Sigmoid colon (tissue), 7 donors: ENCODE data around the gene C1QTNF1. TPM values are rescaled to one million over a fixed set of nuclear protein-coding genes. Genes with fewer than 3 reads are reported as not detected.

ENCODE experiments used
- DNase-seq: peaks from one replicate; pipeline ENCODE4 v3.0.0-alpha.2; 2019
- H3K27ac ChIP-seq, 4 donors: fragments of 200-600 bp; sonication (generic); one replicate each; pipeline ENCODE4 v1.5.1; 2016 to 2019; ENCODE audit warnings: mild to moderate bottlenecking in 1 of 4
- H3K27me3 ChIP-seq, 3 donors: fragments of 200-600 bp; sonication (generic); one replicate each; pipeline ENCODE4 v1.5.1; 2019; ENCODE audit warnings: mild to moderate bottlenecking in 1 of 3
- H3K36me3 ChIP-seq, 4 donors: fragments of 200-600 bp; sonication (generic); one replicate each; pipeline ENCODE4 v1.5.1; 2016 to 2019
- H3K4me1 ChIP-seq, 4 donors: fragments of 200-600 bp; sonication (generic); one replicate each; pipeline ENCODE4 v1.5.1; 2017 to 2019
- H3K4me3 ChIP-seq, 4 donors: fragments of 200-600 bp; sonication (generic); one replicate each; pipeline ENCODE4 v1.5.1; 2017 to 2019; ENCODE audit warnings: mild to moderate bottlenecking in 2 of 4, moderate library complexity in 1 of 4
- H3K9me3 ChIP-seq, 4 donors: fragments of 200-600 bp in 3 of 4; sonication (generic) in 3 of 4; one replicate each; pipeline versions ENCODE4 v1.5.1 to v1.6.1; 2013 to 2019
- EP300 ChIP-seq, 4 donors: sonication (generic); formaldehyde crosslinking; IDR thresholded peaks; one replicate each; pipeline ENCODE4 v1.6.1; 2017; ENCODE audit warnings: antibody characterized with exemption in 4 of 4
- POLR2A ChIP-seq, 2 donors: fragments of 450-650 bp; IDR thresholded peaks; one replicate each; pipeline ENCODE4 v1.6.1; 2016; ENCODE audit warnings: antibody characterized with exemption in 2 of 2, mild to moderate bottlenecking in 2 of 2, moderate library complexity in 2 of 2
- POLR2AphosphoS5 ChIP-seq, 4 donors: sonication (generic); formaldehyde crosslinking; IDR thresholded peaks; one replicate each; pipeline ENCODE4 v1.6.1; 2017; ENCODE audit warnings: antibody characterized with exemption in 4 of 4
- WGBS, 2 donors: extraction: QIAGEN DNeasy Blood & Tissue Kit; methylation state at CpG; one replicate each; pipeline ENCODE4 v1.1.7; 2013; 5-methylcytosine and 5-hydroxymethylcytosine counted together
- intact Hi-C: fragments of 100-400 bp; cut with DNase I; formaldehyde crosslinking; loops from one replicate; pipeline ENCODE4 v1.15.1; 2023
- polyA plus RNA-seq, 3 donors: library from polyadenylated mRNA; stranded (reverse); fragments of 200-250 nt; gene quantifications; one replicate each; pipeline ENCODE4 v1.2.3, GENCODE V29; 2013
- total RNA-seq, 4 donors: library from RNA; depleted of rRNA; stranded (reverse); fragments of >200 nt; gene quantifications; one replicate each; pipeline ENCODE4 v1.1.0, GENCODE V29; 2016
- TF ChIP-seq, protein P1 (sequence below), 4 experiments: fragments of 450-650 bp in 3 of 4; fragments of 200-600 bp in 1 of 4; IDR thresholded peaks; one replicate each; pipeline ENCODE4 v1.5.1; 2016 to 2019; ENCODE audit warnings: antibody characterized with exemption in 4 of 4, mild to moderate bottlenecking in 3 of 4, moderate library complexity in 2 of 4
- donor health status: healthy with polysubstance abuse.
- donor health status: Bipolar disorder and iron deficiency.
- donor health status: healthy.

C1QTNF1 gene
- total and polyA plus RNA-seq, 7 donors: 1.4 to 34.6 (median 23.9) TPM

DNA sequence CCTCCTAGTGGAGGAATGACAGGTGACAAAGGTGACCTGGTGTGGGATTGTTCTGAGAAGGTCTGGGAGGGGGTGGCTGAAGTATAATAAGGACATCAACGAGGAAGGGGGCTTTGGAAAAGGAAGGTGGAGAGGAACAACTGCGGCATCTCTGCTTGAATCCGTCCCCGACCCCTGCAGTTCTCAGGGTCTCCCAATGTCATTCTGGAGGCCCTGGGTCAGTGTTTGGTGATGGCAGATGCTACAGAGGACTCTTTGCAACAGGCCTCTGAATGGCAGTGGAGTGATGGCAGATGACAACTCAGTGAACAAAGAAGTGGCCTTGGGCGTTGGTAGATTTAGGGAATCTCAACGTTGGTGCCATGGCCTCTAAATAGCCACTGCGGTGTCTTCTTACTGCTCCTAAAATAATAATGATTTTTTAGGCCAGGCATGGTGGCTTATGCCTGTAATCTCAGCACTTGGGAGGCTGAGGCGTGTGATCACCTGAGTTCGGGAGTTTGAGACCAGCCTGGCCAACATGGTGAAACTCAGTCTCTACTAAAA, 52.0 kb downstream of the C1QTNF1 start:
- Histone ChIP-seq H3K27me3 (no peaks in the 10 kb centered on the region), H3K36me3 (peaks cover 0 to 35% (median 14%) of the 10 kb centered on the region in 4 donors), H3K4me1 (peaks cover 0 to 25% (median 20%) of the 10 kb centered on the region in 4 donors), H3K9me3 (no peaks in the 10 kb centered on the region), H3K27ac (peak overlapping the region; percentile 83 to 92 (median 88)), H3K4me3 (peak overlapping the region in 3 of 4 donors; percentile 90 to 94 (median 94))
- TF ChIP-seq POLR2A (IDR thresholded peaks at IDR 0.05): no peak
- TF ChIP-seq POLR2AphosphoS5 (IDR thresholded peaks at IDR 0.05): no peak
- TF ChIP-seq, protein P1, sequence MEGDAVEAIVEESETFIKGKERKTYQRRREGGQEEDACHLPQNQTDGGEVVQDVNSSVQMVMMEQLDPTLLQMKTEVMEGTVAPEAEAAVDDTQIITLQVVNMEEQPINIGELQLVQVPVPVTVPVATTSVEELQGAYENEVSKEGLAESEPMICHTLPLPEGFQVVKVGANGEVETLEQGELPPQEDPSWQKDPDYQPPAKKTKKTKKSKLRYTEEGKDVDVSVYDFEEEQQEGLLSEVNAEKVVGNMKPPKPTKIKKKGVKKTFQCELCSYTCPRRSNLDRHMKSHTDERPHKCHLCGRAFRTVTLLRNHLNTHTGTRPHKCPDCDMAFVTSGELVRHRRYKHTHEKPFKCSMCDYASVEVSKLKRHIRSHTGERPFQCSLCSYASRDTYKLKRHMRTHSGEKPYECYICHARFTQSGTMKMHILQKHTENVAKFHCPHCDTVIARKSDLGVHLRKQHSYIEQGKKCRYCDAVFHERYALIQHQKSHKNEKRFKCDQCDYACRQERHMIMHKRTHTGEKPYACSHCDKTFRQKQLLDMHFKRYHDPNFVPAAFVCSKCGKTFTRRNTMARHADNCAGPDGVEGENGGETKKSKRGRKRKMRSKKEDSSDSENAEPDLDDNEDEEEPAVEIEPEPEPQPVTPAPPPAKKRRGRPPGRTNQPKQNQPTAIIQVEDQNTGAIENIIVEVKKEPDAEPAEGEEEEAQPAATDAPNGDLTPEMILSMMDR (IDR thresholded peaks at IDR 0.05): no peak
- no peak for TF ChIP-seq EP300 (IDR thresholded peaks at IDR 0.05)
- 57 to 82% methylated on average over 9 of the region's 9 CpGs for WGBS, 2 donors
- intact Hi-C loops: loop anchor here (5.0 kb wide), 1 partner anchor 54 kb away; the partner anchor contains the start of gene C1QTNF1
- DNase-seq: peak; percentile 50

DNA sequence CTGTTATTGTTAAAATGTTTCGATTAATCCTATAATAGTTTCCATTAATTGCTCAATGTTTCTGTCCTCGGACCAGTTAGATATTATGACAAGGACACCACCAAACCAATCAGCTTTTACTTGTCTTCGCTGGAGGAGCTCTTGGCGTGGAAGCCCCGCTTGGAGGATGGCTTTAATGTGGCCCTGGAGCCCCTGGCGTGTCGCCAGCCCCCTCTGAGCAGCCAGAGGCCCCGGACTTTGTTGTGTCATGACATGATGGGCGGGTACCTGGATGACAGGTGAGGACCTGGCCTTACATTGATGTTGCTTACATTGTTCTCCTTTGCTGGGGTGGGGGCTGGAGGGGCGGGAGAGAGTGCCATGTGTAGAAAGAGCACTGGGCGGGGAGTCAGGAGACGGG, 53.6 kb downstream of the C1QTNF1 start:
- Histone ChIP-seq H3K4me3 (no peak overlapping the region), H3K4me1 (peaks cover 0 to 25% (median 20%) of the 10 kb centered on the region in 4 donors), H3K9me3 (no peaks in the 10 kb centered on the region), H3K27me3 (no peaks in the 10 kb centered on the region), H3K27ac (no peak overlapping the region), H3K36me3 (peaks cover 0 to 40% (median 15%) of the 10 kb centered on the region in 4 donors)
- TF ChIP-seq, protein P1 (IDR thresholded peaks at IDR 0.05): no peak
- TF ChIP-seq POLR2AphosphoS5 (IDR thresholded peaks at IDR 0.05): no peak
- no peak for TF ChIP-seq EP300 (IDR thresholded peaks at IDR 0.05)
- no peak for TF ChIP-seq POLR2A (IDR thresholded peaks at IDR 0.05)
- intact Hi-C loops: loop anchor here (5.0 kb wide), 1 partner anchor 55 kb away; the partner anchor contains the start of gene C1QTNF1
- 40 to 86% methylated on average over 12 of the region's 12 CpGs for WGBS, 2 donors
- DNase-seq: peak; percentile 65

DNA sequence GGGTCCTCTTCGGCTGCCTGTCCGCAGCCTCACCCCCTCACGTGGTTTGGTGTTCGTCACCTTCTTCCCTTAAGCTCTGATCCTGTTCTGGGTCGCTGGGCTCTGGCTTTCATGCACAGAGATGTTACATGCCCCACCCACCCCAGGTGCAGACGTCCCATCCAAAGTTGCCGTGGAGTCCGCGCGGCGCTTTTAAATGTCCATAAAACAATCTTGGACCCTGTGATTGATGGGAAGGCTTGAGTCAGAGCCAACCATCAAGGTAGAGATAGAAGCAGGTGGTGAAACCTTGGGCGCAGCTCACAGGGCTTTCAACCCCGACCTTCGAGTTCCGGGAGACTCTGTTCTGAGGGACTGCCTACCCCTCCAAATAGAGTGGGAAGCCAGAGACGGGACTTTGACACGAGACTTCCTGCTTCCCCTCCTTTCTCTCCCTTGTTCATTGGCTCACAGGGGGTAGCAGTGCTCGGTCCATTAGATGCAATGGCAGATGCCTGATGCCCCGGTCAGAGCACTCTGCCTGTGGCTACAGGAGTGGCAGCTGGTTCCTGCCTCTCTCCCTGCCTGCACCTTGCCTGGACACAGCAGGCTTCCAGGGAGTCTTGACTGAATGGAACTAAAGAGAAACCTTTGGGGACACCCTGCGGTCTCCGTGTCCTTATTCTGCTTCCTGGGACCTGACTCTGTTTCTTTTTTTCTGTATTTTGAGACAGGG, 54.7 kb downstream of the C1QTNF1 start:
- H3K36me3 ChIP-seq: peaks cover 0 to 48% (median 15%) of the 10 kb centered on the region in 4 donors
- DNase-seq: no peak

DNA sequence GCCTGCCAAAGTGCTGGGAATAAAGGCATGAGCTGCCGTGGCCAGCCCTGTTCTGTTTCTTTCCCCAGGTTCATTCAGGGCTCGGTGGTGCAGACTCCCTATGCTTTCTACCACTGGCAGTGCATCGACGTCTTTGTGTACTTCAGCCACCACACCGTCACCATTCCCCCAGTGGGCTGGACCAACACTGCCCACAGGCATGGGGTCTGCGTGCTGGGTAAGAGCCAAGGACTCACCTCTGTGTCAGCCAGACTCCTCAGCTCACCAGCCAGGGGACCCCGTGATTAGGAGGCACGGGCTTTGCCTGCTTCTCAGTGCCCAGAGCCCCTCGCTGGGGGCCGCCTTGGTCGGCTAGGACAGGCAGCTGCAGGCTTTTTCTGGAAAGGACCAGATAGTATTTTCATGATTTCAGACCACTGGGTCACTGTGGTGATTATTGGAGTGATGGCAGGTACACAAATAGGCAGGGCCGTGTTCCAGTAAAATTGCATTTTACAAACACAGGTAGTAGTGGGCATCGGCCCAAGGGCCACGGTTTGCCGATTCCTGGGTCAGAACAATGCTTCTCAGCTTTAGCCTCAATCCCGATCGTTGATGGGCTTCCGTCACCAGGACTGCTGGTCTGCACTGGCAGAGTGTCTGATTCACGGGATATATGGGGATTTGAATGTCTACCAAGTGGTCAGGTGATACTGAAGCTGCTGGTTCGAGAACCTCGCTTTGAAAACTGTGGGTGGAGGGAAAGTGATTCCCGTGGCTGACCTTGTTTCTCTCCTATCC, 55.6 kb downstream of the C1QTNF1 start:
- Histone ChIP-seq H3K4me1 (peaks cover 0 to 17% (median 14%) of the 10 kb centered on the region in 4 donors), H3K4me3 (no peak overlapping the region), H3K9me3 (no peaks in the 10 kb centered on the region), H3K27me3 (no peaks in the 10 kb centered on the region), H3K36me3 (peaks cover 0 to 58% (median 18%) of the 10 kb centered on the region in 4 donors), H3K27ac (no peak overlapping the region)
- TF ChIP-seq POLR2A (IDR thresholded peaks at IDR 0.05) (no peak), EP300 (IDR thresholded peaks at IDR 0.05) (no peak), POLR2AphosphoS5 (IDR thresholded peaks at IDR 0.05) (peak in 1 of 4 donors; percentile 4)
- TF ChIP-seq, protein P1 (IDR thresholded peaks at IDR 0.05): no peak
- 90 to 96% methylated on average over 22 of the region's 22 CpGs for WGBS, 2 donors
- intact Hi-C loops: loop anchor here (5.0 kb wide), 1 partner anchor 57 kb away; the partner anchor contains the start of gene C1QTNF1
- no peak for DNase-seq

More for the DNA sequence above, 54.7 kb downstream of the C1QTNF1 start:
- 25 to 73% methylated on average over 21 of the region's 21 CpGs for WGBS, 2 donors
- Histone ChIP-seq H3K9me3 (no peaks in the 10 kb centered on the region), H3K27me3 (no peaks in the 10 kb centered on the region), H3K4me1 (peaks cover 0 to 25% (median 20%) of the 10 kb centered on the region in 4 donors), H3K4me3 (no peak overlapping the region), H3K27ac (no peak overlapping the region)
- no peak for TF ChIP-seq EP300 (IDR thresholded peaks at IDR 0.05)
- TF ChIP-seq, protein P1 (IDR thresholded peaks at IDR 0.05): no peak
- no peak for TF ChIP-seq POLR2A (IDR thresholded peaks at IDR 0.05)
- TF ChIP-seq POLR2AphosphoS5 (IDR thresholded peaks at IDR 0.05): no peak
- intact Hi-C loops: loop anchor here (5.0 kb wide), 1 partner anchor 56 kb away; the partner anchor contains the start of gene C1QTNF1
